GM15510 (cell line): ENCODE measurements around the gene DOCK8.

Experiments
- POLR2A ChIP-seq: IDR thresholded peaks from 3 replicates; pipeline ENCODE4 v1.6.1; 2011; ENCODE audit warnings: borderline replicate concordance; ENCODE audit not compliant: insufficient read length; ENCODE audit errors: extremely low read depth

The DOCK8 gene

GRCh38 chr9:224582-225520, 10.2 kb downstream of the DOCK8 start:
- no peak for TF ChIP-seq POLR2A

- no peak for TF ChIP-seq POLR2A
Measured at GRCh38 chr9:227860-228259, 13.2 kb downstream of the DOCK8 start.

GRCh38 chr9:228929-229695, 14.4 kb downstream of the DOCK8 start:
- TF ChIP-seq POLR2A, result no peak

GRCh38 chr9:237141-237857, 22.6 kb downstream of the DOCK8 start:
- TF ChIP-seq POLR2A, result no peak

GRCh38 chr9:237858-238345, 23.2 kb downstream of the DOCK8 start:
- TF ChIP-seq POLR2A, result no peak

GRCh38 chr9:242461-243080, 27.9 kb downstream of the DOCK8 start:
- TF ChIP-seq POLR2A, result no peak

GRCh38 chr9:248278-248961, 33.8 kb downstream of the DOCK8 start:
- TF ChIP-seq POLR2A, result no peak

GRCh38 chr9:249025-249424, 34.4 kb downstream of the DOCK8 start:
- no peak for TF ChIP-seq POLR2A

GRCh38 chr9:250039-250438, 35.4 kb downstream of the DOCK8 start:
- TF ChIP-seq POLR2A, result no peak

GRCh38 chr9:250625-251024, 36.0 kb downstream of the DOCK8 start:
- TF ChIP-seq POLR2A, result no peak

GRCh38 chr9:251398-251797, 36.7 kb downstream of the DOCK8 start:
- TF ChIP-seq POLR2A, result no peak

- no peak for TF ChIP-seq POLR2A
Measured at GRCh38 chr9:253539-253938, 38.9 kb downstream of the DOCK8 start.

- TF ChIP-seq POLR2A, result no peak
Measured at GRCh38 chr9:254516-254915, 39.9 kb downstream of the DOCK8 start.

GRCh38 chr9:257957-258356, 43.3 kb downstream of the DOCK8 start:
- no peak for TF ChIP-seq POLR2A
